Pancreas (tissue), 10 donors: ENCODE measurements around the gene C12orf54. TPM values are rescaled to one million over a fixed set of nuclear protein-coding genes. Genes with fewer than 3 reads are reported as not detected.
"Not testable (repeated sequence)": the region's sequence is repeated elsewhere in the genome, so short reads cannot be mapped to it uniquely, and the experiment has no call there.

Experiments
- ATAC-seq, 4 donors: fragments of 200-7000 bp; cut with Tn5 transposase; one replicate each; pipeline versions ENCODE4 v1.8.0 to v1.9.1; 2020; ENCODE audit warnings: mild to moderate bottlenecking in 4 of 4, moderate library complexity in 4 of 4
- DNase-seq, 6 donors: peaks; one replicate each; pipeline ENCODE4 v3.0.0-alpha.2; 2020
- FAIRE-seq: peaks from 2 replicates; lab custom pipeline; 2012; peaks lifted over from hg19 to GRCh38; lab: Jason Lieb, UNC
- H3K27ac ChIP-seq, 4 donors: fragments of 200-600 bp; sonication (generic); 1 replicate in 3 of 4; 2 replicates in 1 of 4; pipeline versions ENCODE4 v1.5.0 to v1.8.0; 2020
- H3K27me3 ChIP-seq, 4 donors: fragments of 200-600 bp; one replicate each; pipeline ENCODE4 v1.8.0; 2021
- H3K36me3 ChIP-seq, 3 donors: fragments of 200-600 bp; sonication (generic) in 1 of 3; one replicate each; pipeline versions ENCODE4 v1.5.0 to v1.8.0; 2020 to 2021
- H3K4me1 ChIP-seq, 3 donors: fragments of 200-600 bp; one replicate each; pipeline ENCODE4 v1.8.0; 2021
- H3K4me3 ChIP-seq, 4 donors: fragments of 200-600 bp; sonication (generic) in 2 of 4; one replicate each; pipeline versions ENCODE4 v1.5.0 to v1.8.0; 2020 to 2021
- H3K9me3 ChIP-seq, 4 donors: fragments of 200-600 bp; one replicate each; pipeline ENCODE4 v1.8.0; 2021
- WGBS, 2 donors: extraction: QIAGEN DNeasy Blood & Tissue Kit; methylation state at CpG; one replicate each; pipeline ENCODE4 v1.1.7; 2013; 5-methylcytosine and 5-hydroxymethylcytosine counted together
- intact Hi-C, 3 donors: fragments of 100-400 bp; cut with DNase I; formaldehyde crosslinking; loops; one replicate each; pipeline versions ENCODE4 v1.11.1 to v1.14.2; 2022
- polyA plus RNA-seq, 2 donors: library from polyadenylated mRNA; stranded (reverse); fragments of 200-250 nt; gene quantifications; one replicate each; pipeline ENCODE4 v1.2.3, GENCODE V29; 2013
- total RNA-seq, 6 donors: library from RNA; stranded (reverse); fragmentation: NEBNext Ultra II Directional in 4 of 6; extraction: Animal tissue kit (Norgen Biotek cat#: 25700) in 4 of 6; gene quantifications; one replicate each; pipeline versions ENCODE4 v1.2.1 to v1.2.4, GENCODE V29; 2021 to 2023
- TF ChIP-seq, protein P1 (sequence below), 4 donors: fragments of 200-600 bp; sonication (generic) in 3 of 4; IDR thresholded peaks; one replicate each; pipeline versions ENCODE4 v1.5.0 to v1.8.0; 2021; ENCODE audit warnings: antibody characterized with exemption in 4 of 4
- donor health status: healthy with polysubstance abuse.
- donor health status: DM: no; HTN: no; CAD: no; lungs with moderate emphysema.
- donor health status: DM: no; HTN: no; CAD: no.
- donor health status: control.
- donor health status: control.
- donor health status: Bipolar disorder and iron deficiency.
- donor health status: DM: yes; HTN: yes; CAD: no.
- donor health status: DM: no; HTN: no; CAD: no.
- donor health status: DM: no; HTN: no; CAD: no.
- donor health status: DM: yes; HTN: yes; CAD: no.

The C12orf54 gene
- not detected for total RNA-seq
- polyA plus RNA-seq: under 1 TPM; 0.61 to 0.77 TPM

DNA sequence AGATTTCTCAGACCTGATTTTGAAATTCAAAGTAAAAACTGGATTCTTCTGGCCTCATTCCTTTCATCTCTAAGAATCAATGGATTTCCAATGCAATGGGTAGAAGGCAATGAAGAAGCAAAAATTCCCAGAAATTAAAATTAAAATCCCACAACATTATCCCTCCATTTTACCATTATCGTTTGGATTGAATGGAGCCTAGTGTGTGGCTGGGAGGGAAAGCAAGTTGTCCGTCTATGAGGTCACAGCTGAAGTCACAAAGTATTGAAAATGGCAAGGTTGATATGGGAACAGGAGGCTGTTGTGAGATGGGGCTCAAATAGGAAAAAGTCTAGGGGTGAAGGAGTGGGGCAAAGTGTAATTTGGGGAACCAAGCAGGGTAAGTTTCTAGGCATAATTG is at the start of gene C12orf54:
C12orf54 (plus strand) TSS at position 301 of the 400 bp plus-strand sequence. CDS start 799 bp downstream, outside the sequence.
- ATAC-seq (no peak), FAIRE-seq (no peak), DNase-seq (no peak)
- Histone ChIP-seq H3K4me3 (no peak within 1 kb of the TSS), H3K4me1 (no peaks in the 10 kb centered on the region), H3K36me3 (no peaks in the 10 kb centered on the region), H3K27me3 (no peaks in the 10 kb centered on the region), H3K9me3 (no peaks in the 10 kb centered on the region), H3K27ac (no peak within 1 kb of the TSS)
- TF ChIP-seq, protein P1, sequence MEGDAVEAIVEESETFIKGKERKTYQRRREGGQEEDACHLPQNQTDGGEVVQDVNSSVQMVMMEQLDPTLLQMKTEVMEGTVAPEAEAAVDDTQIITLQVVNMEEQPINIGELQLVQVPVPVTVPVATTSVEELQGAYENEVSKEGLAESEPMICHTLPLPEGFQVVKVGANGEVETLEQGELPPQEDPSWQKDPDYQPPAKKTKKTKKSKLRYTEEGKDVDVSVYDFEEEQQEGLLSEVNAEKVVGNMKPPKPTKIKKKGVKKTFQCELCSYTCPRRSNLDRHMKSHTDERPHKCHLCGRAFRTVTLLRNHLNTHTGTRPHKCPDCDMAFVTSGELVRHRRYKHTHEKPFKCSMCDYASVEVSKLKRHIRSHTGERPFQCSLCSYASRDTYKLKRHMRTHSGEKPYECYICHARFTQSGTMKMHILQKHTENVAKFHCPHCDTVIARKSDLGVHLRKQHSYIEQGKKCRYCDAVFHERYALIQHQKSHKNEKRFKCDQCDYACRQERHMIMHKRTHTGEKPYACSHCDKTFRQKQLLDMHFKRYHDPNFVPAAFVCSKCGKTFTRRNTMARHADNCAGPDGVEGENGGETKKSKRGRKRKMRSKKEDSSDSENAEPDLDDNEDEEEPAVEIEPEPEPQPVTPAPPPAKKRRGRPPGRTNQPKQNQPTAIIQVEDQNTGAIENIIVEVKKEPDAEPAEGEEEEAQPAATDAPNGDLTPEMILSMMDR (IDR thresholded peaks at IDR 0.05): no peak
- intact Hi-C loops: no loop called here
- WGBS, 2 donors: 68 to 80% methylated on average over 2 of the region's 2 CpGs

DNA sequence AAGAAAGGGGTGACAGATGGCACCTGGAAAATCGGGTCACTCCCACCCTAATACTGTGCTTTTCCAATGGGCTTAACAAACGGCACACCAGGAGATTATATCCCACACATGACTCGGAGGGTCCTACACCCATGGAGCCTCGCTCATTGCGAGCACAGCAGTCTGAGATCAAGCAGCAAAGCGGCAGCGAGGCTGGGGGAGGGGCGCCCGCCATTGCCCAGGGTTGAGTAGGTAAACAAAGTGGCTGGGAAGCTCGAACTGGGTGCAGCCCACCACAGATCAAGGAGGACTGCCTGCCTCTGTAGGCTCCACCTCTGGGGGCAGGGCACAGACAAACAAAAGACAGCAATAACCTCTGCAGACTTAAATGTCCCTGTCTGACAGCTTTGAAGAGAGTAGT is 48.3 kb upstream of the C12orf54 start:
- DNase-seq, H3K4me1 ChIP-seq, H3K27me3 ChIP-seq, H3K36me3 ChIP-seq, ATAC-seq, intact Hi-C loops, H3K27ac ChIP-seq, H3K9me3 ChIP-seq, H3K4me3 ChIP-seq, FAIRE-seq: not testable (repeated sequence)
- WGBS, 2 donors: 70 to 85% methylated on average over 10 of the region's 10 CpGs

DNA sequence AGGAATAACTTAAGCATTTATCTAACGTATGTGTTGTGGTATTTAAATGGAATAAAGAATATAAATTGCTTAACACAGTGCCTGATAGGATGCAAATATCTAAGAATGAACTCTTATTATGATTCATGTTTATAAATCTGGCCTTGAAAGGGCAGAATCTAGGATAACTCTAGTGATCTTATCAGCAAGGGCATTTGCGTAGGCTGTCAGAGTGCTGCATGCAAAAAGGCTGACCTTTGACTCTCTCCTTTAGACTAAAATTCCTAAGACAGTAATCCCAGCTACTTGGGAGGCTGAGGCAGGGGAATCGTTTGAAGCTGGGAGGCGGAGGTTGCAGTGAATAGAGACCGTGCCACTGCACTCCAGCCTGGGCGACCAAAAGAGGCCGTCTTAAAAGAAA is 41.2 kb upstream of the C12orf54 start:
- no peaks in the 10 kb centered on the region for H3K4me1 ChIP-seq
- intact Hi-C loops: no loop called here
- FAIRE-seq (no peak), ATAC-seq (no peak), DNase-seq (no peak)
- H3K27ac ChIP-seq: no peak overlapping the region
- H3K27me3 ChIP-seq: no peaks in the 10 kb centered on the region
- H3K4me3 ChIP-seq: no peak overlapping the region
- H3K36me3 ChIP-seq: no peaks in the 10 kb centered on the region
- 62% methylated on average over 7 of the region's 7 CpGs for WGBS, 2 donors
- TF ChIP-seq, protein P1 (IDR thresholded peaks at IDR 0.05): no peak
- no peaks in the 10 kb centered on the region for H3K9me3 ChIP-seq

DNA sequence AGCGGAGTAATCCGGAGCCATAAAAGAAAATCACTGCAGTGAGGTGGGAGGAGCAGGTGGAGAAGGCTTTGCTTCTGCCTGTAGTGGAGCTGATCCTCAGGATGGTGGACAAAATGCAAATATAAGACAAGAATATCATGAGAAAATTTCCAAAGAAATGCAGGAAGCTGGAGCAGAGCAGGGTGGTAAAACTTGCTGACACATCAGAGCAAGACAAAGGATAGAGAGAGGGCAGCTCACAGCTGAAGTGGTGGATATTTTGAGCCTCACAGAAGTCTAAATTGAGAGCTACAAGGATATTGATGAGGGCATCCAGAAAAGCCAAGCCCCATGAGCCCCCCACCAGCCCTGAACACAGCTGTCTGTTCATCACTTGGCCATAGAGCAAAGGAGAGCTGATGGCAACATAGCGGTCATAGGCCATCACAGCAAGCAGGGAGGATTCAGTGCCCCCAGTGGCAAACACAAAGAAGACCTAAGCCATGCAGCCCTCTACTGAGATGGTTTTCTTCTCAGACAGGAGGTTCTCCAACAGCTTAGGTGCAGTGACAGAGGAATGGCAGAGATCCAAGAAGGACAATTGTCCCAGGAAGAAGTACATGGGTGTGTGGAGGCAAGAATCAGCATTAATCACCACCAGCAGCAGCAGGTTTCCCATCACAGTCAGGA is 40.0 kb upstream of the C12orf54 start:
- H3K27me3 ChIP-seq: no peaks in the 10 kb centered on the region
- H3K9me3 ChIP-seq: no peaks in the 10 kb centered on the region
- TF ChIP-seq, protein P1 (IDR thresholded peaks at IDR 0.05): no peak
- H3K4me1 ChIP-seq: no peaks in the 10 kb centered on the region
- FAIRE-seq (no peak), ATAC-seq (no peak), DNase-seq (no peak)
- no peak overlapping the region for H3K4me3 ChIP-seq
- intact Hi-C loops: no loop called here
- 91% methylated on average over 3 of the region's 3 CpGs for WGBS, 2 donors
- H3K36me3 ChIP-seq: no peaks in the 10 kb centered on the region
- H3K27ac ChIP-seq: no peak overlapping the region

DNA sequence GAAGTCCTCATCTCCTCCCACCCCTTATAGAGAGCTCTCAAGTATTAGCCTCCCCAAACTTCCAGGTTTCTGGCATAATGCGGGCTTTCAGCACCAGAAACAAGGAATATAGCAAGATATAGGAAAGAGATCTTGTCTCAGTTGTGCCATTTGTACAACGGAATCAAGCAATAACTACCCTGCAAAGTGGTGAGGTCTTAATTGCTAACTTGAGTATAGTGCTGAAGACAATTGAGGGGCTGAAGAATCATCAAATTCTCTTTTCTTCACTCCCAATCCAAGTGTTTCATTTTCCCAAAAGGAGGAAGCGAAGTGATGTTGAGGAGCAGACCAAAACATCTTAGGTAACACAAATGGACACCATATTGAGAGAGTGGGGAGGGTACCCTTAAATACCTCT is 36.8 kb upstream of the C12orf54 start:
- H3K27me3 ChIP-seq: no peaks in the 10 kb centered on the region
- FAIRE-seq (no peak), DNase-seq (no peak), ATAC-seq (no peak)
- no peak overlapping the region for H3K4me3 ChIP-seq
- intact Hi-C loops: no loop called here
- H3K36me3 ChIP-seq: no peaks in the 10 kb centered on the region
- H3K9me3 ChIP-seq: no peaks in the 10 kb centered on the region
- TF ChIP-seq, protein P1 (IDR thresholded peaks at IDR 0.05): no peak
- H3K4me1 ChIP-seq: no peaks in the 10 kb centered on the region
- H3K27ac ChIP-seq: no peak overlapping the region
- 69 to 72% methylated on average over 3 of the region's 3 CpGs for WGBS, 2 donors
